HG03354 (cell line): Measurements from ENCODE around the gene ZHX3.
"Not testable (repeated sequence)": the region's sequence is repeated elsewhere in the genome, so short reads cannot be mapped to it uniquely, and the experiment has no call there.

Experiments
- ATAC-seq: cut with Tn5 transposase; IDR thresholded peaks from one replicate; pipeline ENCODE4 v1.9.1; 2021; ENCODE audit warnings: mild to moderate bottlenecking; ENCODE audit not compliant: unreplicated experiment, poor library complexity, severe bottlenecking

The ZHX3 gene

GRCh38 chr20:41334443-41335421, 17.2 kb upstream of the ZHX3 start:
- ATAC-seq, result no peak

DNA sequence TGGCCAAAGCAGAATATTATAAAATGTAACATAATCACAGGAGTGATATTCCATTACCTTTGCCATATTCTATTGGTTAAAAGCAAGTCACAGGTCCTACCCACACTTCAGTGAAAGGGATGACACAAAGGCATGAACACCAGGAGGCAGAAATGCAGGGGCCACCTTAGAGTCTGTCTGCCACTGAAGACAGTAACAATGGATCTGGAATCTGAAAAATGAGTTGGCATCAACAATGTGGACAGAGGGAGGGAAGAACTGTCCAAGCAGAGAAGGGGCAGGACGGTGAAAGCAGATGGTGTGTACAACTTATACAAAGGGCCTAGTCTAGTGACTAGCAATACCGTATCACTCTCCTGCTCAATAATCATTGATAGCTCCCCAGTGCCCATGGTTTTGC, 16.5 kb upstream of the ZHX3 start:
- no peak for ATAC-seq

DNA sequence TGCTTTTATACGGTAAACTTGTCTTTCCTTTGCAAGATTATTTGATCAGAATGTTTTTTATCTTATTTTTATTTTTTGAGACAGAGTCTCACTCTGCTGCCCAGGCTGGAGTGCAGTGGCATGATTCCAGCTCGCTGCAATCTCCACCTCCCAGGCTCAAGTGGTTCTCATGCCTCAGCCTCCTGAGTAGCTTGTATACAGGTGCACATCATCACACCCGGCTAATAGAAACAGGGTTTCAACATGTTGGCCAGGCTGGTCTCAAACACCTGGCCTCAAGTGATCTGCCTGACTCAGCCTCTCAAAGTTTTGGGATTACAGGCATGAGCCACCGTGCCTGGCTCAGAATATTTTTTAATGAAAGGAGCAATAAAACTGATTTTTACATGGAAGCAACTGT, 14.2 kb upstream of the ZHX3 start:
- no peak for ATAC-seq

- no peak for ATAC-seq
Measured at GRCh38 chr20:41330941-41331340, 13.4 kb upstream of the ZHX3 start.

DNA sequence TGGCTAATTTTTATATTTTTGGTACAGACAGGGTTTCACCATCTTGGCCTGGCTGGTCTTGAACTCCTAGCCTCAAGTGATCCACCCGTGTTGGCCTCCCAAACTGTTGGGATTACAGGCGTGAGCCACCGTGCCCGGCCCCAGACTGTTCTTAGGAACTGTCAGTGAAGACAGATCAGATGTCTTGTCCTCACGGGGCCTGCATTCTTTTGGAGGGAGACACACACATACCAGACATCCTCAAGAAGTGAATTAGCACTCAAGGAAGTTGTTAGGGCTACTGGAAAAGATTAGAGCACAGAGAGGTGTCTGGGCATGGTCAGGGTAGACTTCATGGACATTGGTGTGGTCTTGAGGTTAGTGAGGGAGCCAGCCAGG, 12.8 kb upstream of the ZHX3 start:
- no peak for ATAC-seq

DNA sequence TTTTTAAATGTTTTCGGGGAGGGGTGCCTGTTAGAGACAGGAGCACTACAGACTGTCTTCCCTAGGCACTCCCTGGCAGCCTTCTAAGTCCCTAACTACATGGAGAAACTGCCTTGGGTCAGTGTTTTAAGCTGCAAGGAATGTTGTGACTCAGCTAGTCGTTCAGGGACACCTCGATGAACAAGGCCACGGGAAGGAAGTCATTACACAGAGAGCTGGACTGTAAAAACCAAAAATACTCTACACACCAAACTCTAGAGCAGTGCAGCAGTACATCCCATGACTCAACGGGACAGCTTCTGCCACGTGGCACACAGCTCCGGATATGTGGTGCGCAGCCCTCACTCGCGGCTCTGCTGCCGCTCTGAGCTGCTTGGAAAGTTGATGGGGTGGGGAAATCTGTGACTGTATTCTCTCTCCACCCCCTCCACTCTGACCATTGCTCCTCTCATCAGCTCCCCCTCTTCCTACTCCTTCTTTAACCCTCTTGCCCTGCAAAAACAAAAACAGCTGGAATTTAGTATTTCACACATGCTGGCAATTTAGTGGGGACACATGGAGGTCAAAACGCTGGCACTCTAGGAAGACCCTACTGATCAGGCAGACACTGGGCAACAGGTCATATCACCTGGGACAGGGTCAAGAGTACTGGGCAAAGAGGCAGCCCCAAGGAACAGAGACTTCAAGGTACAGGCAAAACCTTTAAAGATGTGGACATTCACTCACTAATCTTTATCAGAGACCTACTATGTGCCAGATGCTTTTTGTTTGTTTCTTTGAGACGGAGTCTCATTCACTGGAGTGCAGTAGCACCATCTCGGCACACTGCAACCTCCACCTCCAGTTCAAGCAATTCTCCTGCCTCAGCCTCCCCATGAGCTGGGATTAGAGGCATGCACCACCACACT, 12.2 kb upstream of the ZHX3 start:
- ATAC-seq, result peak; percentile 76

GRCh38 chr20:41327178-41327577, 9.6 kb upstream of the ZHX3 start:
- no peak for ATAC-seq

DNA sequence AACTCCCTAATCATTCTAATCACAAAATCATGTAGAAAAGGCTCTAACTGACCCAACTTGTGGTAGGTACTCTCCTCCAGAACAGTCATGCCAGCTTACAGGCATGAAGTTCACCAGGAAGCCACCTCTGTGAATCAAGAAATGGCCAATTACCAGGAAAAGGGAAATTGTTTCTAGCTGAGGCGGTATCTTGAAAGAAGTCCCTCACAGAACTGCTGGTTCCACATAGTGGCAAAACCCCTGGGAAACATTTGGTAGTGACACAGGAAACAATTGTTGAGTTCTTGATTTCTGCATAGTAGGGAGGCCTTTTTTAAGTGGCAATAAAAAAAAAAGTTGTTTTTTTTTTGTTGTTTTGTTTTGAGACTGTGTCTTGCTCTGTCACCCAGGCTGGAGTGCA, 3.4 kb upstream of the ZHX3 start:
- ATAC-seq, result no peak

DNA sequence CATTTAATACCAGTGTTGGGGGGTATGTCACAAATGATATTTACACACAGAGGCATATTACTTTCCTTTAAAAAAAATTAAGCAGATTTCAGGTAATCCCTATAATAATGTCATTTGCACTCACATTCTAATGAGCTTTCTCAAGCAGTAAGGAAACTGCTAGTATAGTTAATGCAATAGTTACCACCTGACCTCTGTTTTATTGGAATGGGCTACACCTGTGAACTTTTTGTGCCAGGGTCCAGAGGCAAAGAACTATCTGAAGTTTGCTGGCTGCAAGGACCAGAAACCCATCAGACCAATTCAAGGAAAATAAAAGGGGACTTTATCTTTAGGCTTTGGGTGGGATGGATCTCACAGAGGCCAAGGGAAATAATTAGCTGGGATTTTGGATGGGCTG, 2.9 kb upstream of the ZHX3 start:
- ATAC-seq, result no peak

- no peak for ATAC-seq
Measured at GRCh38 chr20:41318271-41318649, 729 bp upstream of the ZHX3 start.

GRCh38 chr20:41316602-41317545, 657 bp downstream of the ZHX3 start:
- peak; percentile 68 for ATAC-seq

DNA sequence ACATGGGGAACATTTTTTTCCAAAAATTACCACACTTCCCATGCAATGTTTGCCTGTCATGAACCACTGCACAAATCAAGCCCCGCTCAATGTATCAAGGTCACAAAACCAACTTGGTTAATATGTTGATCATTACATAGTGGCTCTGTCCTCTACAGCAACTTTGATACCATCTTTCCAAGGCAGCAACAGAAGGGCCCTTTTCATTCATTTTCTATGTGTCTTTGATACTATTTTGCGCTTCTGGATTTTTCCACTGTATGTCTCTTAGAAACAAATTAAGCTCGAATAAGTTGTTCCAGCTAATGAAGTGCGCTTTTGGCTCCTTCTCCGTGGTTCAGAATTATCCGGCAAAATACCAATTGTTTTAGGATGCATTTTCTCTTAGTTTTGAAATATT, 1.5 kb downstream of the ZHX3 start:
- no peak for ATAC-seq

DNA sequence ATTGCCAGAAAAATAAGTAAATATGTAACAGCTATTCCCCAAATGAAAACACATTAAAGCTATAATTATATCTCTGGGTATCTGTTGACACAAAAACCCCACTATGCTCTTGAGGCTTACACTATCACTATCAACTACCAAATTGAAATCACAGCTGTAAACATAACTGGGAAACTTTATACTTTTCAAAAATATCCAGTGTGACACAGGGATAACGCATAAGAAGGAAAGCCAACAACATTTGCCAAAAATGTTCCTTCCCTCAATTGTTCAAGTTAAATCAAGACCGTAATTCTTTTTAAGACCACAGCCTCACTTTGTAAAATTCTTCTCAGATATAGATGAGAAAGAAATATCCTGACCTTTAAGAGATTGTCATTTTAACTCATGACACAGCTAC, 3.1 kb downstream of the ZHX3 start:
- no peak for ATAC-seq

- ATAC-seq, result not testable (repeated sequence)
Measured at GRCh38 chr20:41312009-41312408, 5.5 kb downstream of the ZHX3 start.

DNA sequence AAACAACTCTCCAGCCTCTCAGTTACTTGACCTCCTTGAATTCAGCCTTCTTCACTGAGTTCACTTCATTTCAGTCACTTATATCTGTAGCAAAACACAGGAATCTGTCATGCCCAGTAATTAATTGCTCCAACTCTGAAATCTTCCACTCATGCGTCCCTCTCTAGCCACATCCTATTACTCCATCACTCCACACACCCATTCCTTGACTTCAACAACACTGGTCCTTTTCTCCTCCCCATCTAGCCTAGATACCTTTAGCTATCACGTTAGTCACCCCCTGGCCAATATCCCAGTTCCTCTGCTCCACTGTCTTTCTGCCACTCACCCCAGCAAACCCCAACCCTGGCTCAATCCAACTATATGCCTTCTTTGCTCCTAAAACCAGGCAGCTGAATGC, 7.7 kb downstream of the ZHX3 start:
- ATAC-seq, result no peak

DNA sequence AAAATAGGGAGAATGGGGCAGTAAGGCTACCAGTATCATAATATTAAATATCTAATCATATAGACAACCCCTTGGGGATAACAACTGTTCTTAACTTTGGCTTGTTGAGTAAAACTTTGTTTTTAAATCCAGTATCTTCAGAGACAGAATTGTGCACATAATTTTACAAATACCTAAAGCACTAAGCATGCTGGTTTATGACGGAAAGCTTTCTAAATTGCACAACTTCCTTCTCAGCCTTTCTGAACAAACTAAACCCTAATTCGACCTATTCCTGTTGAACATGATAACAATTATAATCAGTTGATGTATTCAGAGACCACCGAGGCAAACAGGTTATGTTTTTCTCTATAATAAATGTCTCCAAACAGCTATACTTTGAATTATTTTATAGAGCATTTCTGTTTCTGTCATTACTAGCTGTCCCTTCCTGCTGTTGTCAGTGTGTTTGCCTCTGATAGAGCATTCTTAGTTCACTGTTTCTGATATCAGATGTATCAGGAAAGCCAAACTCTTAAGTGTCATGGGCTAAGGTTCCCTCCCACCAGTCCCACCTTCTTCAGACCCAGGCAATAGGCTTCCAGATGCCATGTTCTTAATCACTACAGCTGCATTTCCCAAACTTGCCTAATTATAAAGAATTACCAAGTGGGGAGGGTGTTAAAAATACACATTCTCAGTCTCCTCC, 8.7 kb downstream of the ZHX3 start:
- no peak for ATAC-seq

DNA sequence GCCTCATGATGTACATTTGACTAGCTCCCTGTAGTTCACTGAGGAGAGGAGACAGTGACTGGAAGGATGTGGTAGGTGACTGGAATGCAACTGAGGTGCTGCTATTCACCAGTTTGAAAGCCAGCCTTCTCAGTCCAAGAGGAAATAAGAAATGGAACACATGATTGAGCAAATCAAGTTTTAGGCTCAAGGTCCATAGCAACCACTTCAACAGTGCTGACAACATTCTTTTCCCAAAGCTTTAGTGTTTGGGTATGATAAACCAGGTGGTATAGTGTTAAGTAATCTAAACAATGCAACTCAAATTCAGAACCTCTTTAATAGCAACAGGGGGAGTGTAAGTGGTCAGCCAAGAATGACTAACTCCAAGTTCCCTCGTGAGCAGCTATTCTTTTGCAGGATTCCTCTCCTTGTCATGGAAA, 9.2 kb downstream of the ZHX3 start:
- no peak for ATAC-seq

- ATAC-seq, result no peak
Measured at GRCh38 chr20:41307021-41307420, 10.5 kb downstream of the ZHX3 start.

DNA sequence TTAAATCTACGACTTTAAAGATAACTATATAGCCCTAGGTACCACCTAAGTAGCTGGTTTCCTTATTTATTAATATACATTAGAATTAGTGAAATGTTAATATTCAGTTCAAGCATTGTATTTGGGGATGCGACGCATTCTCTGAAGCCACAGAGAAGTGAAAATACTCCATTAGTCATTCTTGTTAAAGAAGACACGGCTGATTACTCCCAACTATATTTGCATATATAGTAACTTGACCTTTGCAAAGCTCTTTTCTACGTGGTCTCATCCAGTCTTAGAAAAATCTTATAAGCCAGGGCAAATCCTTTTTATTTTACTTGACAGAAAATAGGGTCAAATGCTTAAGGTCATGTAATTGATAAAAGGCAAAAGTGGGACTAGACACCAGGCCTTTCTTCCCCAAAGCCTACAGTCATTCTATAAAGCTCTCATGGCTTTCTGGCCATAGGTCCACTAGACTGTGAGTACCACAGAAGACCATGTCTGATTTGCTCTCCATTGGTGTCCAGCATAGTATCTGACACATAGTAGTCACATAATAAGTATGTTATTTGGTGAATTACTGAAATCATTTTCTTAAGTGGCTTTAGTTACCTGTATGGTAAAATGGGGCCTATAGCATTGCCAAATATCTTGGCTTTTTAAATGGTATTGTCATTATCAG, 11.3 kb downstream of the ZHX3 start:
- ATAC-seq, result peak; percentile 96
